GM18507 (cell line): Measurements from ENCODE around the gene RALGPS1.

Experiments used
- DNase-seq: peaks from one replicate; pipeline ENCODE4 v3.0.0; 2011; ENCODE audit warnings: low read depth; ENCODE audit not compliant: insufficient read length; ENCODE audit errors: extremely low spot score
- FAIRE-seq: peaks from 2 replicates; lab custom pipeline; 2011; peaks lifted over from hg19 to GRCh38; lab: Jason Lieb, UNC

RALGPS1 gene

GRCh38 chr9:126981218-126981617 is 66.6 kb downstream of the RALGPS1 start:
- no peak for FAIRE-seq
- DNase-seq = no peak

- FAIRE-seq = peak; percentile 56
These were observed 67.8 kb downstream of the RALGPS1 start for GRCh38 chr9:126982215-126983002.

GRCh38 chr9:126983767-126984166 is 69.2 kb downstream of the RALGPS1 start:
- no peak for FAIRE-seq
- DNase-seq = no peak

More at GRCh38 chr9:126982215-126983002, 67.8 kb downstream of the RALGPS1 start:
- no peak for DNase-seq

GRCh38 chr9:126984969-126985368 is 70.4 kb downstream of the RALGPS1 start:
- FAIRE-seq = no peak
- DNase-seq = no peak

- peak; percentile 35 for DNase-seq
- peak; percentile 97 for FAIRE-seq
These were observed 71.4 kb downstream of the RALGPS1 start for GRCh38 chr9:126985870-126986498.

- peak; percentile 33 for FAIRE-seq
- no peak for DNase-seq
These were observed 71.9 kb downstream of the RALGPS1 start for GRCh38 chr9:126986506-126986951.

- DNase-seq = no peak
- FAIRE-seq = no peak
These were observed 74.3 kb downstream of the RALGPS1 start for GRCh38 chr9:126988857-126989256.

GRCh38 chr9:126989847-126990842 is 75.6 kb downstream of the RALGPS1 start:
- DNase-seq (no peak), FAIRE-seq (no peak)

- no peak for DNase-seq
- no peak for FAIRE-seq
These were observed 76.6 kb downstream of the RALGPS1 start for GRCh38 chr9:126991183-126991582.

- FAIRE-seq (no peak), DNase-seq (no peak)
These were observed 77.8 kb downstream of the RALGPS1 start for GRCh38 chr9:126992427-126992826.

GRCh38 chr9:126999315-127000068 is 84.9 kb downstream of the RALGPS1 start:
- FAIRE-seq = peak; percentile 47
- DNase-seq = no peak

- peak; percentile 96 for FAIRE-seq
These were observed 90.6 kb downstream of the RALGPS1 start for GRCh38 chr9:127004946-127005769.

GRCh38 chr9:127005770-127006314 is 91.3 kb downstream of the RALGPS1 start:
- FAIRE-seq (no peak), DNase-seq (no peak)

More at GRCh38 chr9:127004946-127005769, 90.6 kb downstream of the RALGPS1 start:
- DNase-seq = peak; percentile 54

- DNase-seq = no peak
- FAIRE-seq = no peak
These were observed 93.1 kb downstream of the RALGPS1 start for GRCh38 chr9:127007638-127008037.

GRCh38 chr9:127008076-127008475 is 93.5 kb downstream of the RALGPS1 start:
- FAIRE-seq (no peak), DNase-seq (no peak)

- no peak for DNase-seq
These were observed 97.2 kb downstream of the RALGPS1 start for GRCh38 chr9:127011772-127012171.

GRCh38 chr9:127012250-127012649 is 97.7 kb downstream of the RALGPS1 start:
- DNase-seq (no peak), FAIRE-seq (no peak)

More at GRCh38 chr9:127011772-127012171, 97.2 kb downstream of the RALGPS1 start:
- no peak for FAIRE-seq

GRCh38 chr9:127013597-127013996 is 99.0 kb downstream of the RALGPS1 start:
- DNase-seq (no peak), FAIRE-seq (no peak)
